Activated T-cell treated with anti-CD3 and anti-CD28 coated beads, Interleukin-2, amount 50 U/mL, for 48 hours (primary cell): ENCODE measurements around the gene IQCN.

ENCODE experiments used
- DNase-seq, 2 experiments: peaks; one replicate each; pipeline ENCODE4 v3.0.0-alpha.2; 2020

Gene IQCN

GRCh38 chr19:18284712-18285360, 10.6 kb upstream of the IQCN start:
- DNase-seq, result peak; percentile 85

- DNase-seq, result no peak
These were observed 9.1 kb upstream of the IQCN start for GRCh38 chr19:18283338-18283737.

GRCh38 chr19:18282788-18283141, 8.5 kb upstream of the IQCN start:
- DNase-seq, result peak; percentile 58 to 65

- peak; percentile 68 to 69 for DNase-seq
These were observed 8.0 kb upstream of the IQCN start for GRCh38 chr19:18282021-18282787.

- DNase-seq, result peak; percentile 95 to 98
These were observed 7.1 kb upstream of the IQCN start, which contains the start of gene JUND for GRCh38 chr19:18281082-18282020. Gene JUND, minus strand, starts transcription at chr19:18281622. Its CDS starts 138 bp downstream, at chr19:18281484.

- DNase-seq, result peak; percentile 74 to 82
These were observed 6.2 kb upstream of the IQCN start for GRCh38 chr19:18280247-18281081.

GRCh38 chr19:18279516-18280246, 5.4 kb upstream of the IQCN start:
- peak; percentile 92 to 94 for DNase-seq

GRCh38 chr19:18279266-18279515, 4.9 kb upstream of the IQCN start:
- DNase-seq, result no peak

GRCh38 chr19:18278521-18279265, 4.4 kb upstream of the IQCN start:
- peak; percentile 69 to 73 for DNase-seq

- DNase-seq, result no peak
These were observed 617 bp upstream of the IQCN start for GRCh38 chr19:18274781-18275356.

- no peak for DNase-seq
These were observed 562 bp downstream of the IQCN start for GRCh38 chr19:18273561-18274218.

GRCh38 chr19:18271433-18271841, 2.8 kb downstream of the IQCN start:
- DNase-seq, result no peak

- no peak for DNase-seq
These were observed 3.9 kb downstream of the IQCN start for GRCh38 chr19:18270326-18270725.

- no peak for DNase-seq
These were observed 5.1 kb downstream of the IQCN start for GRCh38 chr19:18269070-18269723.

GRCh38 chr19:18266771-18267686, 7.2 kb downstream of the IQCN start:
- no peak for DNase-seq

GRCh38 chr19:18265582-18265981, 8.7 kb downstream of the IQCN start:
- no peak for DNase-seq

- DNase-seq, result no peak
These were observed 9.2 kb downstream of the IQCN start for GRCh38 chr19:18264971-18265540.
